ENCODE results near the gene CKAP5. TPM values are rescaled to one million over a fixed set of nuclear protein-coding genes. Genes with fewer than 3 reads are reported as not detected.

Gene CKAP5
- total and polyA plus RNA-seq, 2 experiments from 2014 or later: 67.9 to 120 TPM

DNA sequence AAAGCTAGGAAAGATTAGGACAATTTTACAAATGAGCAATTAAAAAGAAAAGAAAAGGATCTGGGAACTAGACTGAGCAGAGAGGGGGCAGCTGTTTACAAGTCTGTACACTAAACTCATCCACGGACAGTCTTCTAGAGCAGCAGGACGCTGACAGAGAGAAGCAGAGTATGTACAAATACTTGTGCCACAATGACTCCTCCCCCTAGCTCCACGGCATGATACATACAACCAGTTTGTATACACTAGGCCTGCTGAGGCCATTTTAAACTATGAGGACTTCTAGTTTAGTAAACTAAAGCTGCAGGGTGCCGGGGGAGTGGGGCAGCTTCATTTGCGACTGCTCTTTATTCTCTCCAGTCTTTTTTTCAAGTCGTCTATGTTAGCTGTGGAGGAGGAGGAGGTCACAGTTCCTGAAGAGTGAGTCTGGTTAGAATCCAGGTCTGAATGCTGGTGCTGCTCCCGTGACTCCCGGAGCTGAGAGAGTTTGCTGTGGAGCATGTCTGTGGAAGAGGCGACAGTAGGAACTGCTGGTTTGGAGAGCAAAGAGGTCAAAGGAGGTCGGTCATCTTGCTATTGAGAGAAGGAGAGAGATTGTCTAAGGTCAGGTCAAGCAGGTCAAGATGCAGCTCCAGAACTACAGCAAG, 102.3 kb downstream of the CKAP5 start:
- Mint-ChIP-seq H3K9me3 (no peaks in the 10 kb centered on the region), H3K36me3 (ENCODE audit: low read depth) (peaks cover 73% of the 10 kb centered on the region), H3K4me3 (no peak overlapping the region; the same call in 2 of the 3 replicates), H3K27ac (no peak overlapping the region), H3K27me3 (ENCODE audit: insufficient read depth, low read depth, poor library complexity) (peaks cover 1% of the 10 kb centered on the region), H3K4me1 (peaks cover 4% of the 10 kb centered on the region; the same call in 2 of the 3 replicates)
- Histone ChIP-seq H3K36me3 (ENCODE audit: insufficient read depth) (peaks cover 54% of the 10 kb centered on the region), H3K9me2 (ENCODE audit: insufficient read depth) (no peaks in the 10 kb centered on the region), H3K4me3 (no peak overlapping the region), H4K20me1 (replicated peaks; ENCODE audit: insufficient read depth) (peaks cover 3% of the 10 kb centered on the region), H3K27ac (ENCODE audit: low read depth) (no peak overlapping the region), H3K4me2 (no peak overlapping the region), H3K79me2 (replicated peaks; ENCODE audit: insufficient read depth) (no peaks in the 10 kb centered on the region), H3K4me1 (ENCODE audit: insufficient read depth) (no peaks in the 10 kb centered on the region), H3F3A (replicated peaks; ENCODE audit: low read depth) (peaks cover 13% of the 10 kb centered on the region; the same call in 1 of the 2 replicates), H2AFZ (no peak overlapping the region), H3K27me3 (ENCODE audit: insufficient read depth) (no peaks in the 10 kb centered on the region)
- DNase-seq (ENCODE audit: low spot score) (no peak), ATAC-seq (no peak)
- TF ChIP-seq STAT1 (IDR thresholded peaks at IDR 0.05; ENCODE audit: unreplicated experiment) (no peak), NANOG (IDR thresholded peaks at IDR 0.05; ENCODE audit: borderline replicate concordance) (no peak)

DNA sequence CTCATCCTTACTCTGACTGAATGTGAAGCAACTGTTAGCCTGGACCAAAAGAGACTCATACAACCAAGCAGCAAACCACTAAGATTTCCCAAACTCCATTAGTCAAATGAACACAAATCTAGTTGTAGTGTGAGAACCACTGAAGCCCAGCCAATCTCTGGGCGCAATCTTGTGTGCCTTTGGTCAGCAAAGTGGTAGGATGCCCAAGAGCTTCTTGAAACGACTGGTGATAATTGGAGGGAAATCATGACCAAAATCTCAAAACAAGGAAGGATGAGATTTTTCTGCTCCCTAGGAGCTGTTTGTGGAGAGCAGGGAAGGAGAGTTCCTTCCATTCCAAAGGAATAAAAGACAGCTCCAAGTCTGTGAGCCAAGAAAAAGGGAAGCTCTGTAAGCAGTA, 103.0 kb downstream of the CKAP5 start:
- H4K20me1 ChIP-seq (replicated peaks; ENCODE audit: insufficient read depth): peaks cover 3% of the 10 kb centered on the region
- no peak for TF ChIP-seq NANOG (IDR thresholded peaks at IDR 0.05; ENCODE audit: borderline replicate concordance)
- TF ChIP-seq STAT1 (IDR thresholded peaks at IDR 0.05; ENCODE audit: unreplicated experiment): no peak
- no peak for TF ChIP-seq EZH2 (IDR thresholded peaks at IDR 0.05; ENCODE audit: low read depth, unreplicated experiment)
- TF ChIP-seq, protein P1, sequence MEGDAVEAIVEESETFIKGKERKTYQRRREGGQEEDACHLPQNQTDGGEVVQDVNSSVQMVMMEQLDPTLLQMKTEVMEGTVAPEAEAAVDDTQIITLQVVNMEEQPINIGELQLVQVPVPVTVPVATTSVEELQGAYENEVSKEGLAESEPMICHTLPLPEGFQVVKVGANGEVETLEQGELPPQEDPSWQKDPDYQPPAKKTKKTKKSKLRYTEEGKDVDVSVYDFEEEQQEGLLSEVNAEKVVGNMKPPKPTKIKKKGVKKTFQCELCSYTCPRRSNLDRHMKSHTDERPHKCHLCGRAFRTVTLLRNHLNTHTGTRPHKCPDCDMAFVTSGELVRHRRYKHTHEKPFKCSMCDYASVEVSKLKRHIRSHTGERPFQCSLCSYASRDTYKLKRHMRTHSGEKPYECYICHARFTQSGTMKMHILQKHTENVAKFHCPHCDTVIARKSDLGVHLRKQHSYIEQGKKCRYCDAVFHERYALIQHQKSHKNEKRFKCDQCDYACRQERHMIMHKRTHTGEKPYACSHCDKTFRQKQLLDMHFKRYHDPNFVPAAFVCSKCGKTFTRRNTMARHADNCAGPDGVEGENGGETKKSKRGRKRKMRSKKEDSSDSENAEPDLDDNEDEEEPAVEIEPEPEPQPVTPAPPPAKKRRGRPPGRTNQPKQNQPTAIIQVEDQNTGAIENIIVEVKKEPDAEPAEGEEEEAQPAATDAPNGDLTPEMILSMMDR (conservative IDR thresholded peaks at IDR 0.05; ENCODE audit: low read depth in 2 of 2): no peak
- no peak for TF ChIP-seq POLR2AphosphoS5 (IDR thresholded peaks at IDR 0.05; ENCODE audit: low read depth)
- no peak for TF ChIP-seq CREB1 (CRISPR knock-in tag; IDR thresholded peaks at IDR 0.05; ENCODE audit: low read depth)
- TF ChIP-seq, protein P2, sequence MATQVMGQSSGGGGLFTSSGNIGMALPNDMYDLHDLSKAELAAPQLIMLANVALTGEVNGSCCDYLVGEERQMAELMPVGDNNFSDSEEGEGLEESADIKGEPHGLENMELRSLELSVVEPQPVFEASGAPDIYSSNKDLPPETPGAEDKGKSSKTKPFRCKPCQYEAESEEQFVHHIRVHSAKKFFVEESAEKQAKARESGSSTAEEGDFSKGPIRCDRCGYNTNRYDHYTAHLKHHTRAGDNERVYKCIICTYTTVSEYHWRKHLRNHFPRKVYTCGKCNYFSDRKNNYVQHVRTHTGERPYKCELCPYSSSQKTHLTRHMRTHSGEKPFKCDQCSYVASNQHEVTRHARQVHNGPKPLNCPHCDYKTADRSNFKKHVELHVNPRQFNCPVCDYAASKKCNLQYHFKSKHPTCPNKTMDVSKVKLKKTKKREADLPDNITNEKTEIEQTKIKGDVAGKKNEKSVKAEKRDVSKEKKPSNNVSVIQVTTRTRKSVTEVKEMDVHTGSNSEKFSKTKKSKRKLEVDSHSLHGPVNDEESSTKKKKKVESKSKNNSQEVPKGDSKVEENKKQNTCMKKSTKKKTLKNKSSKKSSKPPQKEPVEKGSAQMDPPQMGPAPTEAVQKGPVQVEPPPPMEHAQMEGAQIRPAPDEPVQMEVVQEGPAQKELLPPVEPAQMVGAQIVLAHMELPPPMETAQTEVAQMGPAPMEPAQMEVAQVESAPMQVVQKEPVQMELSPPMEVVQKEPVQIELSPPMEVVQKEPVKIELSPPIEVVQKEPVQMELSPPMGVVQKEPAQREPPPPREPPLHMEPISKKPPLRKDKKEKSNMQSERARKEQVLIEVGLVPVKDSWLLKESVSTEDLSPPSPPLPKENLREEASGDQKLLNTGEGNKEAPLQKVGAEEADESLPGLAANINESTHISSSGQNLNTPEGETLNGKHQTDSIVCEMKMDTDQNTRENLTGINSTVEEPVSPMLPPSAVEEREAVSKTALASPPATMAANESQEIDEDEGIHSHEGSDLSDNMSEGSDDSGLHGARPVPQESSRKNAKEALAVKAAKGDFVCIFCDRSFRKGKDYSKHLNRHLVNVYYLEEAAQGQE (IDR thresholded peaks at IDR 0.05; ENCODE audit: unreplicated experiment): no peak
- no peak for TF ChIP-seq ETS1 (IDR thresholded peaks at IDR 0.05)
- TF ChIP-seq JUNB (IDR thresholded peaks at IDR 0.05; ENCODE audit: unreplicated experiment): no peak

More for the DNA sequence above, 103.0 kb downstream of the CKAP5 start:
- Histone ChIP-seq H3K27ac (ENCODE audit: low read depth) (no peak overlapping the region), H3K4me1 (ENCODE audit: insufficient read depth) (no peaks in the 10 kb centered on the region), H3F3A (replicated peaks; ENCODE audit: low read depth) (peaks cover 13% of the 10 kb centered on the region; the same call in 1 of the 2 replicates), H2AFZ (no peak overlapping the region), H3K4me3 (no peak overlapping the region), H3K27me3 (ENCODE audit: insufficient read depth) (no peaks in the 10 kb centered on the region), H3K36me3 (ENCODE audit: insufficient read depth) (peaks cover 51% of the 10 kb centered on the region), H3K4me2 (no peak overlapping the region), H3K79me2 (replicated peaks; ENCODE audit: insufficient read depth) (no peaks in the 10 kb centered on the region), H3K9me2 (ENCODE audit: insufficient read depth) (no peaks in the 10 kb centered on the region)
- ATAC-seq: no peak
- no peak overlapping the region for H3K27ac Mint-ChIP-seq
- no peak overlapping the region for H3K4me3 Mint-ChIP-seq
- no peak for DNase-seq (ENCODE audit: low spot score)
- H3K36me3 Mint-ChIP-seq (ENCODE audit: low read depth): peaks cover 70% of the 10 kb centered on the region
- peaks cover 7% of the 10 kb centered on the region; the same call in 2 of the 3 replicates for H3K4me1 Mint-ChIP-seq
- H3K9me3 Mint-ChIP-seq: no peaks in the 10 kb centered on the region; the same call in 2 of the 3 replicates
- H3K27me3 Mint-ChIP-seq (ENCODE audit: insufficient read depth, low read depth, poor library complexity): peaks cover 7% of the 10 kb centered on the region

Measured in GM23338 (cell line).